Adrenal gland (tissue), 5 donors: ENCODE results near the gene CYB561A3.

Experiments
- POLR2A ChIP-seq, 2 donors: fragments of 450-650 bp; IDR thresholded peaks; one replicate each; pipeline ENCODE4 v1.6.1; 2017; ENCODE audit warnings: antibody characterized with exemption in 2 of 2, mild to moderate bottlenecking in 2 of 2, moderate library complexity in 1 of 2
- TF ChIP-seq, protein P1 (sequence below), 6 experiments: fragments of 450-650 bp in 4 of 6; fragments of 200-600 bp in 2 of 6; sonication (generic) in 1 of 6; IDR thresholded peaks; 1 replicate in 5 of 6; 2 replicates in 1 of 6; pipeline versions ENCODE4 v1.5.1 to v1.8.0; 2016 to 2021; ENCODE audit warnings: antibody characterized with exemption in 6 of 6, mild to moderate bottlenecking in 2 of 6, moderate library complexity in 1 of 6
- donor health status: DM: no; HTN: no; CAD: no.

GRCh38 chr11:61305417-61305816 is 56.3 kb downstream of the CYB561A3 start:
- TF ChIP-seq, protein P1, sequence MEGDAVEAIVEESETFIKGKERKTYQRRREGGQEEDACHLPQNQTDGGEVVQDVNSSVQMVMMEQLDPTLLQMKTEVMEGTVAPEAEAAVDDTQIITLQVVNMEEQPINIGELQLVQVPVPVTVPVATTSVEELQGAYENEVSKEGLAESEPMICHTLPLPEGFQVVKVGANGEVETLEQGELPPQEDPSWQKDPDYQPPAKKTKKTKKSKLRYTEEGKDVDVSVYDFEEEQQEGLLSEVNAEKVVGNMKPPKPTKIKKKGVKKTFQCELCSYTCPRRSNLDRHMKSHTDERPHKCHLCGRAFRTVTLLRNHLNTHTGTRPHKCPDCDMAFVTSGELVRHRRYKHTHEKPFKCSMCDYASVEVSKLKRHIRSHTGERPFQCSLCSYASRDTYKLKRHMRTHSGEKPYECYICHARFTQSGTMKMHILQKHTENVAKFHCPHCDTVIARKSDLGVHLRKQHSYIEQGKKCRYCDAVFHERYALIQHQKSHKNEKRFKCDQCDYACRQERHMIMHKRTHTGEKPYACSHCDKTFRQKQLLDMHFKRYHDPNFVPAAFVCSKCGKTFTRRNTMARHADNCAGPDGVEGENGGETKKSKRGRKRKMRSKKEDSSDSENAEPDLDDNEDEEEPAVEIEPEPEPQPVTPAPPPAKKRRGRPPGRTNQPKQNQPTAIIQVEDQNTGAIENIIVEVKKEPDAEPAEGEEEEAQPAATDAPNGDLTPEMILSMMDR (IDR thresholded peaks at IDR 0.05) = no peak
- TF ChIP-seq POLR2A (IDR thresholded peaks at IDR 0.05) = no peak
